COR-L47 (cell line): Measurements from ENCODE around the gene TNFRSF6B.

ENCODE experiments used
- DNase-seq: peaks from one replicate; lab custom pipeline; 2025; lab: John Stamatoyannopoulos, UW

The TNFRSF6B gene

GRCh38 chr20:63697868-63698545, 1.6 kb downstream of the TNFRSF6B start:
- DNase-seq = no peak

- DNase-seq = no peak
These were observed 2.5 kb downstream of the TNFRSF6B start for GRCh38 chr20:63698739-63699465.

GRCh38 chr20:63699466-63700198, 3.2 kb downstream of the TNFRSF6B start:
- no peak for DNase-seq

DNA sequence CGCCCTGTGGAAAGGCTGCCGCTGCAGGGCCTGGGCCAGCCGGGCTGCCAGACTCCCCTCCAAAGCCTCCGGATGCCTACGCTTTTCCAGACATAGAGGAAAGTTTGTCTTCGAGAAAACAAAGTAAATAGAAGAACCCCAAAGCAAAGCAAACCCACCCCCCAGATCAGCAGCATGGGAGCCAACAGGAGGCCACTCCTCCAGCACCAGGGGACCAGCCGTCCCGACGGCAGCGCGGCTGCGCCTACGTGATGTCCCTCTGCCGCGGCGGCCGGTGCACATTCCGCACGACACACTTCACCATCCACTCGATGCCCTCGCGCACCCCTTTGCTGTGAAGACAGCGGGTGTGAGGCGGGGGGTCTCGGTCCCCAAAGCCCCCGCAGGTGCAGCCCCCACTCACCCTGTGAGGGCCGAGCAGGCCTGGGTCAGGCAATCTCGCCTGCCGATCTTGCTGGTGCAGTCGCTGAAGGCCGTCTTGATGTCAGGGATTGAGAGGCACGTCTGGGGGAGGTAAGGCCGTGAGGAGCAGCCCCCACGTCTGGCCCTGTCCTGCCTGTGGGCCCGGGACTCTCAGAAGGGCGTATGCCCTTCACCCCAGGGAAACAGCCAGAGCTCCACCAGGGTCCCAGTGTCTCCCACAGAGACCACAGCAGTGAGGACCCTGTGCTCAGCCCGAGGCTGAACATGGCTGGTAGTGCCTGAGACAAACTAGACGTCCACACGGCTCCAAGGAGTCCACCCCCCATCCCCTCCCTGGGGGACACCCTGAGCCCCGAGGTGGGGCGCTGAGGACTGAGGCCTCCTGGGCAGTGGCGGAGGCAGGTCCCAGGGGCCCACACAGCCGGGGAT, 4.0 kb downstream of the TNFRSF6B start:
- DNase-seq = no peak

DNA sequence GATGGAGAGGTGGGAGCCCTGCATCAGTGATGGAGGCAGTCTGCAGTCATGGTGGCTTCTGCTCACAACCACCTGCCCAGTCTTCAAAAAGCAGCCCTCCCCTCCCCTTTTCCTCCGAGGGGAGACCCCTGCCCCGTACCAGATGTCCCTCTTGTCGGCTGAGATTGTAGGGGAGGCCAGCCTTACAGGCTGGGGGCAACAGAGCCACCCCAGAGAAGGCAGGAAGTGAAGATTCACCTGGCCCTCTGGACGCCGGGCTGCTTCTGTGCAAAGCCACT, 4.5 kb downstream of the TNFRSF6B start:
- no peak for DNase-seq

DNA sequence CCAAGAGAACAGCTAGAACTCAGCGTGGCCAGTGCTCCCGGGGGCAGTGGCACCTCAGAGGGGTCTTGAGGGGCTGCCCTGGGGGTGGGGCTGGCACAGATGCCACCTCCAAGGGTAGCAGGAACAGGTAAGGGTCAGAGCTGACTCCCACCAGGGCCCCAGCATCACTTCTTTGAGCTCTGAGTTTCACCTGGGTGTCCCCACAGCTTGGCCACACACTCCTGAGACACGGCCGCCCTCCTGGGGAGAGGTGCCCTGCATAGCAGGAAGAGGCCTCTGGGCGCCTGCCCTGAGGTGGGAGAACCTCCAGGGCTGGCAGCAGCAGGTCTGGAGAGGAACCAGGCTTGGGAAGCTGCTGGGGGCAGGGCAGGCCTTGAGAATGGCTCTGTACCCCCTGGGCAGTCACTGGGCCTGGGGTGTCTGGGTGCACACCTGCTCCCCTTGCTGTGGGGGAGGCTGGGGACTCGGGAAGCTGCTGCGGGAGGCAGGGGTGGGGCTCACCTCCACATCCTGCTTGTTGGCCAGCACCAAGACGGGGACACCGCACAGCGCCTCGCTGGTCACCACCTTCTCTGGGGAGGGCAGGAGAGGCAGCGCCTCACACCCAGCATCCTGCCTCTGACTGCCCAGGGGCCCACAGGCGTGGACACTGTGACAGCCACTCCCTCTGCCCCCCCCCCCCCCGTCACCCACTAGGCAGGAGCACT, 5.0 kb downstream of the TNFRSF6B start:
- DNase-seq = no peak

DNA sequence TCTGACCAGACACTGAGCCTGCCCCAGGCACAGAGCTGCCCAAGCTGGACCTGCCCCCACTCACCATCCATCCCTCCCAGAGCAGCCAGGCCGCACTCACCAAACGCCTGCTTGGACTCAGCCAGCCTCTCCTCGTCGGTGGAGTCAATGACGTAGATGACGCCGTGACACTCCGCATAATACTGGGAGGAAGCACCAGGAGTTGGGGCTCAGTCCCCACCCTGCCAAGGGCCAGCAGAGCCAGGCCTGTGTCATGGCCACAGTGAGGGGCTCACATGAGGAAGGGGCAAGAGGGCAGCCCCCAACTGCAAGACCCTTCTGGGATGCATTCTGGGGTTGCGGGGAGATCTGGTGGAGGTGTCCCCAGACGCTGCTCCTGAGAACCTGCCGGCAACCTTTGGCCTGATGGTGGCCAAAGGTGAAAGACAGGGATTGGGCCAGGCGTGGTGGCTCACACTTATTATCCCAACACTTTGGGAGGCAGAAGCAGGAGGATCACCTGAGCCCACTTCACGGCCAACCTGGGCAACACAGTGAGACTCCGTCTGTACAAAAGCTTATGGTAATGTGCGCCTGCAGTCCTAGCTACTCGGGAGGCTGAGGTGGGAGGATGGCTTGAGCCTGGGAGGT, 5.7 kb downstream of the TNFRSF6B start:
- no peak for DNase-seq

DNA sequence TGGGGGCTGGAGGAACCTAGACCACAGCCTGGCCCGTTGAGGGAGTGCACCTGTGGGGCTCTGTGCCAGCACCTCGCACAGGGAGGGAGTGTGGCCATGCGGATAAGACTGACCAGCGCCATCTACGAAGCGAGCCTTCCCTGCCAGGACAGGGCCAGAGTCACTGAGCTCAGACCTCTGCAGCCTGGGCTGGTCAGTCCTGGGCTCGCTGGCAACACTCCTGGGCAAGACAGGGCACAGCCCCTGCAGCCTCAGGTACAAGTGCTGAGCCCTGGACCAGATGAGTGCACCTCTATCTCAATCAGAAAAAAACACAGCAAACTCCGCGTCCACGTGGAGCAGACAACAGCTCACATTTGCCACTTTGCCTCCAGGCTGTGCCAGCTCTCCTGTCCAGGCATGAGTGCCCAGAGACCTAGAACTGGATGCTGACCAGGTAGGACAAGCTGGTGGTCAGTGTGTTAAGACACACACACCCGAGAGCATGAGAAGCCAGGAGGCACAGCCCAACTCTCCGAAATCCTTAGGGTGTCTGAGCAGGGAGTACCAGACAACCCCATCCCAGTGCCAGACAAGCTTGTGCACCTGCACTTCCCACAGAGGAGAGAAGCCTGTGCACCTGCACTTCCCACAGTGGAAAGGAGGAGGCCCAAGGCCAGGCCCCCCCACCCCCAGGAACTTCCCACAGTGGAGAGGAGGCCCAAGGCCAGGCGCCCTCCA, 6.5 kb downstream of the TNFRSF6B start:
- DNase-seq = no peak

DNA sequence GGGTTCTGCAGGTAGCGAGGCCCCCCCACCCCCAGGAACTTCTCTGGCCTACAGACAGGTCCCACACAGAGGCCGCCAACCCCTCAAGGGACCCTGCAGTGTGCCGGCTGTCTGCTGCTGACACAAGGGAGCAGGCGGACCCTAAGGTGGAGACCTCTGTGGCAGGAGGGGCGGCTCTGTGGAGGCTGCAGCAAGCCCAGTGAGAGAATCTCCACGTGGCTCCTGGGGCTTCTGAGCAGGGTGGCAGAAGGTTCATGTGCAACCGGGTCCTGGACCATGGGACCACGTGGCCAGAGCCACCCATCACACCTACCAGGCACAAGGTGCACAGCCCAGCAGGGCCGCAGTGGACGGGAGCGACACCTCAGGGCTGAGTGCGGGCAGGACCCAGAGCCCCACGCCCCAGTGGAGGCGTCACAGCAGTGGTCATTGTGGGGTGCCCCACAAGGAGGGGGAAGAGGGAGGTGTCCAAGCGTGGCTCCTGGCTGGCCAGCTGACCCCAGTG, 7.1 kb downstream of the TNFRSF6B start:
- DNase-seq = no peak

DNA sequence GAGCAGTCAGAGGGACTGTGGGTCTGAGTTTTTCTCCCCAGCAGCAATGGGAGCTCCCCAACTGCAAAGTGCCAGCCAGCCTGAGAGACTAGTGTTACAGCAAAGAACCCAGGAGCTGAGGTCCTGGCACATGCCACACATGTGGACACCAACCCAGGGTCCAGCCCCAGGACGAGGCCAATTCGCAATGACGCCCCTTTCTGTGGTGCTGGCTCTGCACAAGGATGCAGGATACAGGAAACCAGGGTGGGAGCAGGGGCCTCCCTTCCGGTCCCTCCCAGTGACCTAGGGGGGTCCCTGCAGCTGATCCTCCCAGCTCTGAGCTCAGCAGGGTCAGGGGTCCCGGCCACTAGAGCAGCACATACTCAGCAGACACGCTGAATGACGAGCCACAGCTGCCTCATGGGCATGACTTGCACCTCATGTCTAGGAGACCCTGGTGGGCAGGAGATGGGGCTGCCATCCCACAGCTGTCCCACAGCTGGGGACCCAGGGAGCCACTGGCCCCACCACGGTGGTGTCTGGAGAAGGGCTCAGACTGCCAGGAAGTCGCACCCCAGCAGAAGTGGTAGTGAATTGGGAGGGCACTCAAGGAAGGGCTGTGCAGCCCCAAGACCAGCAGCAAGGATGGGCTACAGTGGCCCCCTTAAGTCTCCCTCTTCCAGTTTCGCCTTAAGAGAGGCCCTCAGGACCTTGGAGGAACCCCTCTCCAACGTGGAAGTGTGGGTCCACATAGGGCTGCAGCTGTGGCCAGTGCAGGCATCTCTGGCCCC, 7.7 kb downstream of the TNFRSF6B start:
- no peak for DNase-seq

DNA sequence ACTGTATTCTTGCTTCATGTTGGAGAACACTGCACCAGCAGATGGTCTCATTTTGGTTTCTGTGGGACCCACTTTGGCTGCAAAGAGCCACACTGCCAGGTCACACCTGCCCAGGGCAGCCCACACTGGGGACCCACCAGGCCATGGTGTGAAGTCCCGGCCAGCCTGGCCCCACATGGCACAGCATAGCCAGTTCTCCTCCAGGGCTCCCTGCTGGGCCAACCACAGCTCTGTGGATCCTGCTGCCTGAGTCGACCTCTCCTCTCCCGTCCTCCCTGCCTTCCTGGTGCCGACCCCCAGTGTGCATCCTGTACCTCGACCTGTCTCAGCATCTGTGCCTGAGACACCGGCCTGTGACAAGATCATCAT, 8.3 kb downstream of the TNFRSF6B start:
- DNase-seq = no peak

- no peak for DNase-seq
These were observed 9.0 kb downstream of the TNFRSF6B start for GRCh38 chr20:63705232-63706026.

DNA sequence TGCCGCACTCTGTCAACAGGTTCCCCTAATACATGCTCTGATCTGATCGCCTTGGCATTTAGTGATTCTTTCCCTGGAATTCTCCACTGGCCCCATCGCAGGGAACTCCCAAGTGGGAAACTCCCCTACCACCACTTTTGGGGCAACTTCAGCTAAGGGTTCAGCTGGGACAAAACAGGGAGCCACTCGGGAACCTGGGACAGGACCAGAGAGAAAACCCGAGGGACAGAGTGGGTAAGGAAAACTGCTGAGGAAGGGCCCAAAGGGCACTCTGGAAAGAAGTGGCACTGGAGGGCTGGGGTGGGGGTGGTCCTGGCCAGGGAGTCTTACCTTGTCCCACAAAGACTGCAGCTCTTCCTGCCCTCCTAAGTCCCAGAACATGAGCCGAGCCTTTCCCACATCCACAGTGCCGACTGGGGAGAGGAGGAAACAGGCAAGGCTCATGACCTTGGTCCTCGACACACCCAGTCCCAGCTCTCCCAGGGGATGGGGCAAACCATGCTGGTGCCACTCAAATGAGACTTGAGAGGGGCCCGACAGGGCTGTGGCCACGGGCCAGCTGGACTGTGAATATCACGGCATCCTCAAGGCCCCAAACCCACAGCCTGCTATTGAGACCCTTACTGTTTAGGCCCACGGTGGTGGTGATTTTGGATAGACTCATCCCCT, 9.7 kb downstream of the TNFRSF6B start:
- DNase-seq = no peak

DNA sequence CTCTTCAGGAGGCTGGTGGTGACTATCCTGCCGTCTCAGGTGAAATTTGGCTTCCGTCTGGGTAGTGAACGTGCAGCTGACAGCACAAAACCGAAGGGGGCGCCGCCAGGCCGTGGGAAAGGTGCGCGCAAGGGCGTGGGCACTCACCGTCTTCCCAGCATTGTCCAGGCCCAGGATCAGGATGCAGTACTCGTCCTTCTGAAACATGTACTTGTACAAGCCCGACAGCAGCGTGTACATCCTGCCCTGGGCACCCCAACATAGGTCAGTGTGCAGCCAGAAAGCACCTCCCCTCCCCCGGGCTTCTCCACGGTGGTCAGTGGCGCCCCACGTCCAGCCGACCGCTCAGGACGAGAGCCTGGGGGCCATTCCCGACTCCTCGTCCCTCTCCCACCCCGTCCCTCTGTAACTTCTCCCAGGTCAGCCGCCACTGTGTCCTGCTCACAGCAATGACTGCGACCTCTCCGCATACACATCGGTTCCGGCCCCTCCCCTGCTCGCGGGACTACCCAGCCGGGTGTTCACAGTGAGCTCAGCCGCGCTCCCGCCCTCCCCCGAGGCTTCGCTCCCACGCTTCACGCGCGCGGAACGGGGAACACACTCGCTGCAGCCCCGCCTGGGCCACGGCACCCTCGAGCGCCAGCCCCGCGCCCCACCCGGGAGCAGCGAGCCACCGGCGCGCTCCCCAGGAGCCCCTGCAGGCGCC, 10.6 kb downstream of the TNFRSF6B start:
- no peak for DNase-seq

DNA sequence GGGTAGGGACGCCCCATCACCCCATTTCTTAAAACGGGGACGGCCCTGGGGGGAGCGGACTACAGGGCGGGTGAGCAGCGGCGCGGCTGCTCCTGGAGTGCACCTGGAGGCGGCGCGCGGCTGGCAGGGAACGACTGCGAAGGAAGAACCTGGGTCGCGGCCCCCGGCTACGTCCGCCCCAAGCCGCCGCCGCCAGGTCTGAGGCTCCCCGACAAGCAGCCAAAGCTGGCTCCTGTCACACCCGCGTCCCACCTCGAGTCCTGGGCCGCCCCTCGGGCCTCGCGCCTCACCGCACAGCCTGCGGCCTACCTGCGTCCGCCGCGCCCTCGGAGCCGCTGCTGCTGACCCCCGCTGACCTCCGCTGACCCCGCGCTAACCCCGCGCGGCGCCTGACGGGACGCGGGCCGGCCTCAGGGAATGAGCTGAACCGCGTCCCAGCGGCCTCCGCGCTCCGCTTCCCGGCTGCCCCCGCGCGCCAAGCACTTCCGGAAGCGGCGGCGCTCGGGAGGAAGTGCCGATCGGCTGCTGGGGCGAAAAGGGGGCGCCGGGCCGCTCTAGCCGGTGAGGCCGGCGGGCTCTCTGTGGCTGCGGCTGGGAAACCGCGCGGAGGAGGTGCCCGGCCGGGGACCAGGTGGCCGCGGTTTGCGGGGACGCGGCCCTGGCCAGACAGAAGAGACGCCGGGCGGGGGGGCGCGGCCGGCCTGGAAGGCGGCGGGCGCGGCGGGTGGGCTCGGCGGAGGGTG, 11.3 kb downstream of the TNFRSF6B start, which contains the start of the genes ARFRP1 and ZGPAT:
TSS of gene ARFRP1 (minus strand) at position 419 of the 743 bp plus-strand sequence. CDS start 885 bp downstream, outside the sequence.
TSS of gene ZGPAT (plus strand) at position 482 of the 743 bp plus-strand sequence. CDS start 542 bp downstream, outside the sequence.
- peak; percentile 80 for DNase-seq

- DNase-seq = no peak
These were observed 12.1 kb downstream of the TNFRSF6B start for GRCh38 chr20:63708301-63709148.
